PC-3 (cell line): ENCODE data around the gene RTP3. TPM values are rescaled to one million over a fixed set of nuclear protein-coding genes. Genes with fewer than 3 reads are reported as not detected.

Source experiments
- ATAC-seq: fragments of 200-7000 bp; cut with Tn5 transposase; 2 replicates; pipeline ENCODE4 v1.9.1; 2020; ENCODE audit warnings: mild to moderate bottlenecking, moderate library complexity
- BruUV-seq: library from RNA; stranded (reverse); fragments of 400-500 nt; replicated peaks from 2 replicates; lab custom pipeline; 2021; lab: Mats Ljungman, UMichigan
- CTCF ChIA-PET: fragments of 300-600 bp; sonication (Branson Sonifier 250); formaldehyde crosslinking; loops from one replicate; lab custom pipeline; 2022; ENCODE audit warnings: antibody characterized with exemption; lab: Charles Lee
- POLR2A ChIA-PET: fragments of 300-600 bp; sonication (Branson Sonifier 250); formaldehyde crosslinking; loops from one replicate; lab custom pipeline; 2022; ENCODE audit warnings: antibody characterized with exemption; ENCODE audit not compliant: unreplicated experiment; lab: Charles Lee
- DNase-seq: peaks from one replicate; pipeline ENCODE4 v3.0.0-alpha.2; 2015
- H2AFZ ChIP-seq: fragments of 300-600 bp; sonication (generic); 2 replicates; pipeline ENCODE4 v1.6.0; 2016; ENCODE audit warnings: antibody characterized with exemption, low read length
- H3F3A ChIP-seq: fragments of 300-600 bp; sonication (generic); one replicate; pipeline ENCODE4 v1.6.0; 2017; ENCODE audit warnings: antibody characterized with exemption, low read length, control low read depth, mild to moderate bottlenecking; ENCODE audit not compliant: unreplicated experiment
- H3K27ac ChIP-seq: fragments of 300-600 bp; sonication (generic); 2 replicates; pipeline ENCODE4 v1.5.1; 2016; ENCODE audit warnings: mild to moderate bottlenecking, low read length
- H3K27me3 ChIP-seq: fragments of 300-600 bp; sonication (generic); 2 replicates; pipeline ENCODE4 v1.6.1; 2016; ENCODE audit warnings: low read length, mixed read lengths
- H3K36me3 ChIP-seq: fragments of 300-600 bp; sonication (generic); 2 replicates; pipeline ENCODE4 v1.6.1; 2016; ENCODE audit warnings: low read depth, mixed run types, low read length, mixed read lengths
- H3K4me1 ChIP-seq: fragments of 300-600 bp; sonication (generic); 2 replicates; pipeline ENCODE4 v1.5.1; 2016; ENCODE audit warnings: low read length; ENCODE audit not compliant: insufficient read depth
- H3K4me2 ChIP-seq: fragments of 300-600 bp; sonication (generic); 2 replicates; pipeline ENCODE4 v1.6.0; 2016; ENCODE audit warnings: low read length
- H3K4me3 ChIP-seq: fragments of 300-600 bp; sonication (generic); 2 replicates; pipeline ENCODE4 v1.5.1; 2016; ENCODE audit warnings: mild to moderate bottlenecking, low read length, mixed read lengths
- H3K79me2 ChIP-seq: fragments of 300-600 bp; sonication (generic); 2 replicates; pipeline ENCODE4 v1.6.1; 2017; ENCODE audit warnings: low read length, mixed read lengths
- H3K9ac ChIP-seq: fragments of 300-600 bp; sonication (generic); 2 replicates; pipeline ENCODE4 v1.6.0; 2016; ENCODE audit warnings: mild to moderate bottlenecking, low read length
- H3K9me2 ChIP-seq: fragments of 300-600 bp; sonication (generic); replicated peaks from 2 replicates; pipeline ENCODE4 v1.6.1; 2016; ENCODE audit warnings: mixed run types, low read length, mixed read lengths
- H3K9me3 ChIP-seq: fragments of 300-600 bp; sonication (generic); 2 replicates; pipeline ENCODE4 v1.6.1; 2016; ENCODE audit warnings: low read length, mixed read lengths
- H4K20me1 ChIP-seq: fragments of 300-600 bp; sonication (generic); 2 replicates; pipeline ENCODE4 v1.6.1; 2016; ENCODE audit warnings: low read length, mixed read lengths
- EZH2 ChIP-seq: fragments of 300-600 bp; sonication (generic); IDR thresholded peaks from one replicate; pipeline ENCODE4 v1.6.1; 2017; ENCODE audit warnings: antibody characterized with exemption, mild to moderate bottlenecking, low read length; ENCODE audit not compliant: unreplicated experiment
- EZH2phosphoT487 ChIP-seq: fragments of 300-600 bp; sonication (generic); IDR thresholded peaks from 2 replicates; pipeline ENCODE4 v1.6.1; 2018; ENCODE audit warnings: mild to moderate bottlenecking, antibody characterized with exemption, low read length, borderline replicate concordance
- intact Hi-C: fragments of 100-400 bp; cut with micrococcal nuclease; formaldehyde crosslinking; loops from 2 replicates; pipeline ENCODE4 v1.9.0; 2023
- total RNA-seq: library from RNA; depleted of rRNA; stranded (reverse); fragments of >200 nt; gene quantifications from 2 replicates; pipeline ENCODE4 v1.2.3, GENCODE V29; 2014
- TF ChIP-seq, protein P1 (sequence below): fragments of 300-600 bp; sonication (generic); conservative IDR thresholded peaks from 2 replicates; pipeline ENCODE4 v1.5.1; 2017; ENCODE audit warnings: antibody characterized with exemption, low read depth, mild to moderate bottlenecking, low read length

The RTP3 gene
- total RNA-seq, 1 experiment from 2014 or later = not detected

DNA sequence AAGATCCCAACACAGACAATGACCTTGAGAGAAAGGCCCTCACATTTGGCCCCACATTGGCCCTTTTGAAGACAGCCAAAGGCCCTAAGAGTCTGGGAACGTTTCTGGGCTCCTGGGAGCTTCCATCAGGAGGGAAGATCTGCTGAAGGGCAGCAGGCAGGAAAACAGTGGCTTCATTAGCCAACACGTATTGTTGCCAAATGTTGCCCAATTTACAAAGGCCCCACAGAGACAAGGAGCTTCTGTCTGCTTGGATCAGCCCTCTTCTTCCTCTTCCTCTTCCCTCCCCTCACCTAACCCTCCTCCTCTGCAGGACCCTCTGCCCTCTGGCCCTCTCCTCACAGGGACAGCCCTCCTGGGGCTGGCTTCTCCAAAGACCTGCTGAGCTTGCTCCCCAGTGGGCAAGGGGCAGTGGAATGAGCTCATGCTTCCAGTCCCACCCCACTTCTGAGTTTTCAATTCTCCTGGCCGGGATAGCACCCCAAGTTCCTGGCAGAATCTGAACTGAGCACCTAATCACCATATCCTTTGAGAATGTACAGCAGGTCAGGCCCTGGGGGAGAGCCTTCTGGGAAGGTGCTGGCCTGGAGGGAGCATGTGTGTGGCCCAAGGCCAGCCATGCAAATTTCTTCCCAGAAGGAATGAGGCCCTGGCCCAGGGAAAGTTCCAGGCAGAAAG, 28.0 kb upstream of the RTP3 start:
- Histone ChIP-seq H3K4me3 (no peak overlapping the region), H3K36me3 (no peaks in the 10 kb centered on the region), H3K4me1 (no peaks in the 10 kb centered on the region), H3K4me2 (no peak overlapping the region), H3K9me3 (no peaks in the 10 kb centered on the region), H3F3A (no peaks in the 10 kb centered on the region), H4K20me1 (no peaks in the 10 kb centered on the region), H3K79me2 (no peaks in the 10 kb centered on the region), H2AFZ (no peak overlapping the region), H3K9me2 (no peaks in the 10 kb centered on the region), H3K27ac (no peak overlapping the region), H3K9ac (no peak overlapping the region), H3K27me3 (peaks cover 2% of the 10 kb centered on the region; the same call in 1 of the 2 replicates)
- TF ChIP-seq EZH2 = no peak
- TF ChIP-seq, protein P1, sequence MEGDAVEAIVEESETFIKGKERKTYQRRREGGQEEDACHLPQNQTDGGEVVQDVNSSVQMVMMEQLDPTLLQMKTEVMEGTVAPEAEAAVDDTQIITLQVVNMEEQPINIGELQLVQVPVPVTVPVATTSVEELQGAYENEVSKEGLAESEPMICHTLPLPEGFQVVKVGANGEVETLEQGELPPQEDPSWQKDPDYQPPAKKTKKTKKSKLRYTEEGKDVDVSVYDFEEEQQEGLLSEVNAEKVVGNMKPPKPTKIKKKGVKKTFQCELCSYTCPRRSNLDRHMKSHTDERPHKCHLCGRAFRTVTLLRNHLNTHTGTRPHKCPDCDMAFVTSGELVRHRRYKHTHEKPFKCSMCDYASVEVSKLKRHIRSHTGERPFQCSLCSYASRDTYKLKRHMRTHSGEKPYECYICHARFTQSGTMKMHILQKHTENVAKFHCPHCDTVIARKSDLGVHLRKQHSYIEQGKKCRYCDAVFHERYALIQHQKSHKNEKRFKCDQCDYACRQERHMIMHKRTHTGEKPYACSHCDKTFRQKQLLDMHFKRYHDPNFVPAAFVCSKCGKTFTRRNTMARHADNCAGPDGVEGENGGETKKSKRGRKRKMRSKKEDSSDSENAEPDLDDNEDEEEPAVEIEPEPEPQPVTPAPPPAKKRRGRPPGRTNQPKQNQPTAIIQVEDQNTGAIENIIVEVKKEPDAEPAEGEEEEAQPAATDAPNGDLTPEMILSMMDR = no peak
- TF ChIP-seq EZH2phosphoT487 = no peak
- intact Hi-C loops = no loop called here
- no peak for DNase-seq
- ChIA-PET POLR2A (no interaction called here), CTCF (no interaction called here)
- ATAC-seq = no peak
- no TSS peak for BruUV-seq

DNA sequence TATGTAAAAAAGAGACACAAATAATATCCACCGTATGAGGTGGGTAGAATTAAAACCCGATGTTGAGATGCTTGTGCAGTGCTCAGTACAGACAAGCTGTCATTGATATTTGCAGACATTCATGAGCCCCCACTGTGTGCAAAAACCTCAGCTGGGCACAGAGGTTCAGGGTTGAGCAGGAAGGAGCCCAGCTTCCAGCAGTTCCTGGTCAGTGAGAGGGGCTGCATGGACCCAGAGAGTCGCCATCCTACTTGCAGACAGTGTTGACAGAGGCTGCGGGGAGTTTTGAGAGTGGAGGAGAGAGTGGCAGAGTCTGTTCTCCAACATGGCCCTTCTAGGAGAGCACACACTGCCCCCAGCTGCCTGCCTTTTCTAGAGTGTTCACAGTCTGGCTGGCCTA, 26.9 kb upstream of the RTP3 start:
- Histone ChIP-seq H3K4me3 (no peak overlapping the region), H2AFZ (no peak overlapping the region), H3K27me3 (peaks cover 5% of the 10 kb centered on the region; the same call in 1 of the 2 replicates), H3K79me2 (no peaks in the 10 kb centered on the region), H4K20me1 (no peaks in the 10 kb centered on the region), H3K4me1 (no peaks in the 10 kb centered on the region), H3K9me3 (no peaks in the 10 kb centered on the region), H3K27ac (no peak overlapping the region), H3K9ac (no peak overlapping the region), H3K4me2 (no peak overlapping the region), H3K9me2 (no peaks in the 10 kb centered on the region), H3F3A (no peaks in the 10 kb centered on the region), H3K36me3 (no peaks in the 10 kb centered on the region)
- no TSS peak for BruUV-seq
- DNase-seq (no peak), ATAC-seq (no peak; the same call in 1 of the 2 replicates)
- intact Hi-C loops = no loop called here
- ChIA-PET CTCF (no interaction called here), POLR2A (no interaction called here)
- TF ChIP-seq EZH2 (no peak), EZH2phosphoT487 (no peak)
- TF ChIP-seq, protein P1 = no peak

DNA sequence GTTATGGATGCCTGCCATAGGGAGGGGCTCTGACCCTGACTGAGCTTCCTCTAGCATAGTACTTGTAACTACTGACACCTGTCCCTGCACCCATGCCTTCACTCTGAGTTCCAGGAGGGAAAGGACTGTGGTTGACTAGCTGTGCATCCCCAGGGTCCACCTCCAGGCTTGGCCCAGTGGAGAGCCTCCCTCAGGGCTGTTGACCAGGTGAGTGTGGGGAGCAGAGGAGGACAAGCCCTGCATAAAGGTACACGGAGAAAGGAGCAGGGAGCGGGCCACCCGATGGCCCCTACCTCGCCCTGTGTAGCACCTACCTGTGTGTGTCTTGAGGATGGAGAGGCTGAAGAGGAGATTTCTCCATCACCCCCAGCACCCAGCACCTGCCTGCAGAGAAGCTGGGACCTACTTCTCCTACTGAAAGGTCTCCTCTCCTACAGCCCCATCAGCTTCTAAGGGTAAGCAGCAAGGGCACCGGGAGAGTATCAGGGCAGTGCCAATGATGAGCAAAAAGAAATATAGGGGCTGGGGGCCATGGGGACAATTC, 26.3 kb upstream of the RTP3 start:
- Histone ChIP-seq H3K9ac (no peak overlapping the region), H3K27me3 (peaks cover 5% of the 10 kb centered on the region; the same call in 1 of the 2 replicates), H3K36me3 (no peaks in the 10 kb centered on the region), H2AFZ (no peak overlapping the region), H3K79me2 (no peaks in the 10 kb centered on the region), H4K20me1 (no peaks in the 10 kb centered on the region), H3F3A (no peaks in the 10 kb centered on the region), H3K4me1 (no peaks in the 10 kb centered on the region), H3K9me3 (no peaks in the 10 kb centered on the region), H3K4me2 (no peak overlapping the region), H3K4me3 (no peak overlapping the region), H3K27ac (no peak overlapping the region), H3K9me2 (no peaks in the 10 kb centered on the region)
- ATAC-seq (no peak), DNase-seq (no peak)
- CTCF ChIA-PET = no interaction called here
- intact Hi-C loops = no loop called here
- POLR2A ChIA-PET = no interaction called here
- TF ChIP-seq EZH2 (no peak), EZH2phosphoT487 (no peak)
- TF ChIP-seq, protein P1 = no peak
- BruUV-seq = no TSS peak
